Measurements from ENCODE around the gene FBXO8.
A peak's percentile ranks its signal among the peaks of the same experiment; 100 is the strongest.

DNA sequence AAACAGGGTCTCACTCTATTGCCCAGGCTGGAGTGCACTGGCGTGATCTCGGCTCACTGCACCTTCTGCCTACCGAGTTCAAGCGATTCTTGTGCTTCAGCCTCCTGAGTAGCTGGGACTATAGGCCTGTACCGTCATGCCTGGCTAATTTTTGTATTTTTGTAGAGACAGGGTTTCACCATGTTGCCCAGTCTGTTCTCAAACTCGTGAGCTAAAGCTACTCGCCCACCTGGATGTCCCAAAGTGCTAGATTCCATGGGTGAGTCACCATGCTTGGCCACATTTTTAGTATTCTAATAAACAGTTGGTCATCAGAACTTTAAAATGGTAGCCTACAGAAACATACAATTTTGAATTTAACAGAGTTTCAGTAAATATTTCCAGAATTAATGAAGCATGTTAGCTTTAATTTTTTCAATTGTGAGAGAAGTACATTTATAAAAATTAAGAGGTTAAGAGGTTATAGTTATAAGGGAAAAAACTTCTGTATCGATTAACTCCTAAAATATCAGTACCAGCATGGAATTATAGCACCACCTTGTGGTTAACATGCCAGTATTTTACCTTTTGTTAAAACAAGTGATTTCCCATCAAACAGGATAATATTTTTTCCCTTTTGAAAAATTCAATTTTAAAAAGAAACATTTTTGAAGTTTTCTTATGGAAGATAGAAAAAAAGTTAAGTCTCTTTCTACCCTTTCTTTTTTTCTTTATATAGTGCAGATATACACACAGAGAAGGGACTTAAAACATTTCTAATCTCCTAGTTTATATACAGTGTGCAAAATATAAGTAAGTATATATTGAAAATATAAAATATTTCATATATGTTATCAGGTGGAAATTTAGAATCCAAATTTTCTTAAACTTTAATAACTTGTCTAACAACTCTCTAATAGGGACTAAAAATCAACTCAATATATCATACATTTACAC, 35.6 kb upstream of the FBXO8 start:
- TF ChIP-seq EZH2phosphoT487 (IDR thresholded peaks at IDR 0.05; ENCODE audit: borderline replicate concordance, low read depth, low read length) = no peak
- TF ChIP-seq, protein P1, sequence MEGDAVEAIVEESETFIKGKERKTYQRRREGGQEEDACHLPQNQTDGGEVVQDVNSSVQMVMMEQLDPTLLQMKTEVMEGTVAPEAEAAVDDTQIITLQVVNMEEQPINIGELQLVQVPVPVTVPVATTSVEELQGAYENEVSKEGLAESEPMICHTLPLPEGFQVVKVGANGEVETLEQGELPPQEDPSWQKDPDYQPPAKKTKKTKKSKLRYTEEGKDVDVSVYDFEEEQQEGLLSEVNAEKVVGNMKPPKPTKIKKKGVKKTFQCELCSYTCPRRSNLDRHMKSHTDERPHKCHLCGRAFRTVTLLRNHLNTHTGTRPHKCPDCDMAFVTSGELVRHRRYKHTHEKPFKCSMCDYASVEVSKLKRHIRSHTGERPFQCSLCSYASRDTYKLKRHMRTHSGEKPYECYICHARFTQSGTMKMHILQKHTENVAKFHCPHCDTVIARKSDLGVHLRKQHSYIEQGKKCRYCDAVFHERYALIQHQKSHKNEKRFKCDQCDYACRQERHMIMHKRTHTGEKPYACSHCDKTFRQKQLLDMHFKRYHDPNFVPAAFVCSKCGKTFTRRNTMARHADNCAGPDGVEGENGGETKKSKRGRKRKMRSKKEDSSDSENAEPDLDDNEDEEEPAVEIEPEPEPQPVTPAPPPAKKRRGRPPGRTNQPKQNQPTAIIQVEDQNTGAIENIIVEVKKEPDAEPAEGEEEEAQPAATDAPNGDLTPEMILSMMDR (conservative IDR thresholded peaks at IDR 0.05; ENCODE audit: low read length) = peak; percentile 97

Data from OCI-LY7 (cell line).